Right lobe of liver (tissue), 6 donors: ENCODE data around the gene ZNF592. TPM values are rescaled to one million over a fixed set of nuclear protein-coding genes. Genes with fewer than 3 reads are reported as not detected.

Source experiments
- ATAC-seq, 4 donors: fragments of 200-7000 bp; cut with Tn5 transposase; one replicate each; pipeline ENCODE4 v1.9.1; 2020; ENCODE audit warnings: mild to moderate bottlenecking in 4 of 4, moderate library complexity in 4 of 4
- DNase-seq, 3 donors: peaks; one replicate each; pipeline ENCODE4 v3.0.0-alpha.2; 2020
- H3K27ac ChIP-seq, 3 donors: fragments of 200-600 bp; one replicate each; pipeline ENCODE4 v1.8.0; 2022
- H3K27me3 ChIP-seq, 2 donors: fragments of 200-600 bp; one replicate each; pipeline ENCODE4 v1.8.0; 2022
- H3K36me3 ChIP-seq, 4 donors: fragments of 200-600 bp; sonication (generic) in 1 of 4; one replicate each; pipeline versions ENCODE4 v1.5.1 to v1.8.0; 2017 to 2022; ENCODE audit warnings: control low read depth in 1 of 4
- H3K4me1 ChIP-seq, 4 donors: fragments of 200-600 bp; sonication (generic) in 1 of 4; one replicate each; pipeline versions ENCODE4 v1.5.1 to v1.8.0; 2017 to 2022; ENCODE audit warnings: control low read depth in 1 of 4
- H3K4me3 ChIP-seq, 3 donors: fragments of 200-600 bp; one replicate each; pipeline ENCODE4 v1.8.0; 2022
- H3K9me3 ChIP-seq, 4 donors: fragments of 200-600 bp; sonication (generic) in 1 of 4; one replicate each; pipeline versions ENCODE4 v1.5.1 to v1.8.0; 2017 to 2022; ENCODE audit warnings: control low read depth in 1 of 4
- CTCF ChIP-seq, 4 donors: fragments of 200-600 bp in 3 of 4; fragments of 450-650 bp in 1 of 4; IDR thresholded peaks; one replicate each; pipeline versions ENCODE4 v1.5.1 to v1.8.0; 2016 to 2022; ENCODE audit warnings: antibody characterized with exemption in 4 of 4, mild to moderate bottlenecking in 2 of 4
- POLR2A ChIP-seq: fragments of 450-650 bp; IDR thresholded peaks from one replicate; pipeline ENCODE4 v1.6.1; 2017; ENCODE audit warnings: antibody characterized with exemption, mild to moderate bottlenecking
- WGBS: methylation state at CpG from one replicate; pipeline ENCODE4 v1.1.6; 2018; ENCODE audit warnings: low coverage, low lambda C conversion rate; ENCODE audit not compliant: insufficient coverage; ENCODE audit errors: missing lambda C conversion rate; 5-methylcytosine and 5-hydroxymethylcytosine counted together
- intact Hi-C, 2 donors: fragments of 100-400 bp; cut with DNase I; formaldehyde crosslinking; loops; one replicate each; pipeline versions ENCODE4 v1.11.2 to v1.14.1; 2022
- total RNA-seq, 6 experiments: library from RNA; depleted of rRNA in 2 of 6; stranded (reverse); fragments of >200 nt in 2 of 6; fragmentation: NEBNext Ultra II Directional in 3 of 6; extraction: Animal tissue kit (Norgen Biotek cat#: 25700) in 3 of 6; gene quantifications; one replicate each; pipeline versions ENCODE4 v1.1.0 to v1.2.4, GENCODE V29; 2016 to 2023
- donor health status: DM: no; HTN: yes; CAD: no.
- donor health status: DM: no; HTN: no; CAD: no.
- donor health status: DM: no; HTN: no; CAD: no.
- donor health status: DM: no; HTN: yes; CAD: no.
- donor health status: DM: no; HTN: yes; CAD: no.

Gene ZNF592
- total RNA-seq, 6 experiments from 2014 or later, result 10.8 to 13.2 (median 12.1) TPM

DNA sequence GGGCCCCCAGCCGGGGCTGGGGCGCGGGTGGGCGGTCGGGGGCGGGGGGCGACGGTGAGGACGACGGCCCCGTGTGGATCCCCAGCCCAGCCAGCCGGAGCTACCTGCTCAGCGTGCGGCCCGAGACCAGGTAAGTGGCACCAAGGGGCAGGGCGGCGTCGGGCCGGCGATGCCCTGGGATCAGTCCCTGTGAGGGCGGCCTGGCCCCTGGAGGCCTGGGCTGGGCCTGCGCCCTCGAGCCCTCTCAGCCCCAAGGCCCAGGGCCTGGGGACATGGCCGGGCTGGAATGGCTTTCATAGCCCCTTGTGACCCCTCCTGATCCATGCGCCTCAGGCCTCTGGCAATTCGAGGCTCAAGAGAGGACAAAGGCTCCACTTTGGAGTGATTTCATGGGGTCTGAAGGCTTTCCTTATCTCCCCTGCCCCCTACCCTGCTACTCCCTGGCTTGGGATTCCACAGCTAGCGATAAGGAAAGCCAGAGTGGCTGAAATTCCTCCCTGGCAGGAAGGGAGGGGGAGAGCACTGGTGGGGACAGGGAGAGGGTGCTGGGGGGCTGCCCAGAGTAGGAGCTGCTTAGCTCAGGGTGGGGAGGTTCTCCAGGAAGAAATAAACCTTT, 69.2 kb downstream of the ZNF592 start:
- H3K27me3 ChIP-seq, result no peaks in the 10 kb centered on the region
- peaks cover 0 to 37% (median 10%) of the 10 kb centered on the region in 4 donors for H3K4me1 ChIP-seq
- no peak for DNase-seq
- TF ChIP-seq POLR2A (no peak), CTCF (IDR thresholded peaks at IDR 0.05) (no peak)
- peak overlapping the region; percentile 84 to 95 (median 91) for H3K27ac ChIP-seq
- H3K4me3 ChIP-seq, result peak overlapping the region in 2 of 3 donors; percentile 18 to 43
- intact Hi-C loops, result no loop called here
- no peaks in the 10 kb centered on the region for H3K36me3 ChIP-seq
- WGBS, result 80% methylated on average over 1 of the region's 27 CpGs
- H3K9me3 ChIP-seq, result no peaks in the 10 kb centered on the region
- ATAC-seq, result peak; percentile 5 to 36 (median 15)

DNA sequence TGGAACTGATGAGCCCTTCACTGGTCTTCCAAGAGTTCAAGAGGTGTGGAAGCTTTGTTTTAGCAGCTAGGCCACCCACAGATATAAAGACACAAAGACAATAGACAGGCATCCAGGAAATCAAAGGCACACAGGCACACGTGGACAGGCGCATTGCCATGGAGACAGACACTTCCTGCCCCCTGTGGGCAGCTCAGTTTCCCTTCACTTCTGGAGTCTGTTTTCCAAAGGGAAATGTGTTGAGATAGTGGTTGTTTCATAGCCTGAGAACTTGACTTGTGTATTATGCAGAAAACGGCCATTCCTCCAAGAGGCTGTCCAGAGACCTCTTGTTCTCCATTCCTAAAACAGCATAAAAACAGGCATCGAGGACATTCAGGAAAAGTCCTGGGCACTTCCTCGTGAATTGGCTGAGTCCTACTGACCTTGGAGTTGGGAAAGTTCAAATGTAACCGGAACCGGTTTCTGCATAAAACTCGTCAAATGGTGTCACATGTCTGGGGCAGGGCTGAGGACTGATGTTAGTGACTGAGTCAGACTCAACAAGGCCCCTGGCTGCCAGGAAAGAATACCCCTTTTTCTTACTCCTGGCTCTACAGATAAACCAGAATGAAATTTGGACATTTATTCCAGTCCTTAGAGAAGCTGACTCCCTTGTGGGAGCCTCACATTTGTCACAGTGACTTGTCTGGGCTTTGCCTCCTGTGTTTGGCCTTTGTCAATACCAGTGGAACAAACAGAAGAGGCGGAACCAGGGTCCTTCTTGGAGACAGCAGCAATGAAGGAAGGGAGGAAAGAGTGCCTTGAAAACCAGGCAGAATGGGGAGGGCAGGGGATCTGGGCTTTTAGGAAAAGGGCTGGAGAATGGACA, 70.1 kb downstream of the ZNF592 start:
- peaks cover 0 to 39% (median 11%) of the 10 kb centered on the region in 4 donors for H3K4me1 ChIP-seq
- intact Hi-C loops, result no loop called here
- H3K9me3 ChIP-seq, result no peaks in the 10 kb centered on the region
- TF ChIP-seq POLR2A (peak; percentile 24), CTCF (IDR thresholded peaks at IDR 0.05) (peak in 1 of 4 donors; percentile 10)
- peak overlapping the region; percentile 84 to 95 (median 91) for H3K27ac ChIP-seq
- DNase-seq (peak in 1 of 3 donors; percentile 53), ATAC-seq (peak; percentile 47 to 66 (median 48))
- WGBS, result 22% methylated on average over 6 of the region's 9 CpGs
- no peaks in the 10 kb centered on the region for H3K27me3 ChIP-seq
- no peak overlapping the region for H3K4me3 ChIP-seq
- no peaks in the 10 kb centered on the region for H3K36me3 ChIP-seq

DNA sequence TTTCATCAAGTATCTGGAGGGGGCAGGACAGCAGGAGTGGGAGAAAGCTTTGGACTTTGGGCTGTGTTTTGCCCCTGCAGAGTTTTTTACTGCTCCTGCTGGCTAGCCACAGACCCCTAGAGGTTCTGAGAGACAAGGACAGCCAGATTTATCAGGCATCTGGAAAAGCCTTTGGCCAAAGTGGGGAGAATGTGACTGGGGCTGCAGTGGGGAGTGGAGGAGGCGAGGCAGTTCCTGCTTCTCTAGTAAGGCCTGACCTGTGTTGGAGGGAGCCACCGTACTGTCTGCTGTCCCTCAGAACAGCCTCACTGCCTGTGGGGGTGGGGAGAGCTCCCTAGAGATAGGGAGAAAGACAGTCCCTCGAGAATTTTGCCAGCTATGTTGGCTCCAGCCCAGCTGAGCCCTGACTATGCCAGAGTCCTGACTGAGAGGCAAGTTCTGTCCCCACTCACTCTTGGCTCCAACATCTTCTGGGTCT, 70.9 kb downstream of the ZNF592 start:
- no peak for TF ChIP-seq CTCF (IDR thresholded peaks at IDR 0.05)
- TF ChIP-seq POLR2A, result no peak
- no CpG with 5 or more reads among the region's 3 CpGs for WGBS
- H3K4me1 ChIP-seq, result peaks cover 0 to 45% (median 14%) of the 10 kb centered on the region in 4 donors
- no peaks in the 10 kb centered on the region for H3K9me3 ChIP-seq
- ATAC-seq (peak; percentile 2 to 10 (median 2)), DNase-seq (peak; percentile 49 to 74 (median 74))
- H3K4me3 ChIP-seq, result no peak overlapping the region
- H3K27me3 ChIP-seq, result no peaks in the 10 kb centered on the region
- intact Hi-C loops, result no loop called here
- H3K36me3 ChIP-seq, result no peaks in the 10 kb centered on the region
- H3K27ac ChIP-seq, result peak overlapping the region; percentile 84 to 95 (median 91)

DNA sequence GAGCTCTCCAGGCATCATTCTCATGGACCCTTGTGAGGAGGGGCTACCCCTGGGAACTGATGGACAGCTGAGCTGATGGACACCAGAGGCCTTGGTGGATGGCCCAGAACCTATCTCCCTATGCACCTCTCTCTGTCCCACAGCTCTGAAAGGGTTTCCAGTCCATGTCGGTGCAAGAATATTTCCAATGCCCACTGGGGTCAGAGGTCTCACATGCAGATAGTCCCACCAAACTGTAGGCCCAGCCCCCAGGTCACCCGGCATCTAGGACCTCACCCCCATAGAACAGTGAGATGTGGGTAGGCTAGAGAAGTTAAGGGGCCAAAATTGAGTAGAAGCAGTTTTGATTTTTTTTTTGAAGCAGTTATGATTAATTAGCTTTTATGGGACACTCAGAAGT, 71.4 kb downstream of the ZNF592 start:
- intact Hi-C loops, result loop anchor here in 1 of 2 donors (10.0 kb wide), 1 partner anchor 105 kb away; no protein-coding TSS in a partner anchor
- Histone ChIP-seq H3K4me3 (no peak overlapping the region), H3K27ac (peak overlapping the region in 2 of 3 donors; percentile 91 to 95), H3K9me3 (no peaks in the 10 kb centered on the region), H3K36me3 (no peaks in the 10 kb centered on the region), H3K27me3 (no peaks in the 10 kb centered on the region), H3K4me1 (peaks cover 0 to 50% (median 16%) of the 10 kb centered on the region in 4 donors)
- 90% methylated on average over 1 of the region's 2 CpGs for WGBS
- no peak for DNase-seq
- no peak for TF ChIP-seq CTCF (IDR thresholded peaks at IDR 0.05)
- TF ChIP-seq POLR2A, result no peak
- ATAC-seq, result no peak
